Iris pigment epithelial cell (primary cell): ENCODE data around the gene VSIG2.

Source experiments
- DNase-seq: peaks from one replicate; pipeline ENCODE4 v3.0.0-alpha.2; 2011; ENCODE audit warnings: low read depth

Gene VSIG2, protein sequence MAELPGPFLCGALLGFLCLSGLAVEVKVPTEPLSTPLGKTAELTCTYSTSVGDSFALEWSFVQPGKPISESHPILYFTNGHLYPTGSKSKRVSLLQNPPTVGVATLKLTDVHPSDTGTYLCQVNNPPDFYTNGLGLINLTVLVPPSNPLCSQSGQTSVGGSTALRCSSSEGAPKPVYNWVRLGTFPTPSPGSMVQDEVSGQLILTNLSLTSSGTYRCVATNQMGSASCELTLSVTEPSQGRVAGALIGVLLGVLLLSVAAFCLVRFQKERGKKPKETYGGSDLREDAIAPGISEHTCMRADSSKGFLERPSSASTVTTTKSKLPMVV

DNA sequence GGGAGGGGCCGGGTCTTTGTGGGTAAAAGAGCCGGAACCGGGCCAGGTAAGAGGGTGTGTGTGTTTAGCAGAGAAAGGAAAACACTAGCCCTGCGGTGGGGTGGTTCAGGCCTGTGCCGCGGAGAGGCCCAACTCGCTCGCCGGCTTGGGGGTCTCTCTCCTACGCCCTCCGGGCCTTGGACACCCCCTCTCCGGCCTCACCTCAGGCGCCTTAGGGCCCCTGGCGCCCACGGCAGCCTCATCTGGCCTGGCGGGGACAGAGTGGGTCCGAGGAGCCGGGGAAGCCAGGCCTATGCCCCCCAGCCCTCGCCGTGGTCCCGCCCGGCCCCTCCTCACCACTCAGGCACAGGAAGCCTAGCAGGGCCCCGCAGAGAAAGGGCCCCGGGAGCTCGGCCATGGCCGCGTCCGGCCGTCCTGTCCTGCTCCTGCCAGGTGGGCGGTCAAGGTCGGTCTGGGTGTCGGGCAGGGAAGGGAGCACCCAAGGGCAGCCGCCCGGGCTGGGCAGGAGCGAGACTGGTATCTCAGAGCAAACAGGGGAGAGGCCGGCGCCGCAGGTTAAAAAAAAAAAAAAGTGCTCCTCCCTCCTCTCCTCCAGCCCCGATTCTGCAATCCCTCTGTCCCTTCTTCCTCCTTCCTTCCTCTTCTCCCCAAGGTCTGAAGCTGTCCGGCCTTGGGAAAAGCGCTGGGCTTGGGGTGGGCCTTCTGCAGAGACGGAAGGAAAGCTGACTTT lies at the start of gene VSIG2:
VSIG2 (minus strand) TSS at position 515 of the 730 bp plus-strand sequence; CDS start at position 397, 118 bp downstream.
- DNase-seq, result no peak

DNA sequence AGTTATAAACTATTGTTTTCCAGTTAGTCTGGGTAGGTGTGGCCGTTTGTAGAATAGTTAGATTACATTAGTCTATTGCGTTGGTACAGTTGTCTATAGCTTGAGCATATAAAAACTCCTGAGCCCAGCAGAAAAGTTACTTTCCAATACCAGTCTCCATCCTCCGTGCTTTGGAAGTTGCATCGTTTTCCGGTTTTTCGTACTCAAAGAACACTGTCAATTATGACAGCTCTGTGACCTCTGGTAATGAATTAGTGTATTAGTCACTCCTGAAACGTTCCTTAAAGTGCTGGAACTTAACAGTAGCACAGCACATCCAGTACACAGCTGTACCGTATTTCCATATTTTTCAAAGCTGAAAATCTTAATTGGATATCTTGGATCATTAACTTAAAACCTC lies 49.0 kb upstream of the VSIG2 start:
- DNase-seq, result peak; percentile 66

DNA sequence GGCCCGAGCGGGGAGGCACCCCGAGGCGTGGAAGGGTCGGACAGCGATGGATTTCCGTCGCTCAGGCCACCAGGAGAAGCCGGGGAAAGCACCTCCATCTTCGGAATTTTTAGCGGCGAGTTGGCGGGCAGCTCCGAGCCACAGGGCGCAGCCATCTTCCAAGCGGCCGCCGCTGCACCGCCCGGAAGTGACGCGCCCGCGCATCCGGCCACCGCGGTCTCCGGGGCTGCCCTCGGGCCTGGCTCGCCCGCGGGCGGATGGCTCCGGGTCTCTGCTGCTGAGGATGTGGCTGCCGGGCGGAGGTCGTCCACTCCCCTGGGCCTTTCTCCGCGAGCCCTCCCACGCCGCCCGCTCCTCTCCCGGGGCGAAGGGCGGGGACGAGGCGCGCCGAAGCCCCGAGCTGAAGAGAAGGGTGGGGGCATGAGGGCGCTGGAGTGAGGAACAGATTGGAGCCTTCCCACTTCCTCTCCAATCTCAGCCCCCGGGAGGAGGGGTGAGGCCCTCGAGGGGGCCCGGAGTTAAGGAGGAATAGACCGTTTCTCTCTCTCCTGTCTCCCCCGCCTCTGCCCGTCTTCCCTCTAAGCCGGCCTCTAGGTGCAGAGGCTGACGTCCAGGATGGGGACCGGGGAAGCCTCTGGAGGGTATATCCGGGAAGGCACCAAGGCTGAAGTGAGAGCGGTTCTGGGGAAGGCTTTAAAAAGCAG lies 48.3 kb upstream of the VSIG2 start, which contains the start of gene MSANTD2:
MSANTD2 (minus strand) TSS at position 181 of the 704 bp plus-strand sequence; CDS start at position 155, 26 bp downstream.
- peak; percentile 78 for DNase-seq

DNA sequence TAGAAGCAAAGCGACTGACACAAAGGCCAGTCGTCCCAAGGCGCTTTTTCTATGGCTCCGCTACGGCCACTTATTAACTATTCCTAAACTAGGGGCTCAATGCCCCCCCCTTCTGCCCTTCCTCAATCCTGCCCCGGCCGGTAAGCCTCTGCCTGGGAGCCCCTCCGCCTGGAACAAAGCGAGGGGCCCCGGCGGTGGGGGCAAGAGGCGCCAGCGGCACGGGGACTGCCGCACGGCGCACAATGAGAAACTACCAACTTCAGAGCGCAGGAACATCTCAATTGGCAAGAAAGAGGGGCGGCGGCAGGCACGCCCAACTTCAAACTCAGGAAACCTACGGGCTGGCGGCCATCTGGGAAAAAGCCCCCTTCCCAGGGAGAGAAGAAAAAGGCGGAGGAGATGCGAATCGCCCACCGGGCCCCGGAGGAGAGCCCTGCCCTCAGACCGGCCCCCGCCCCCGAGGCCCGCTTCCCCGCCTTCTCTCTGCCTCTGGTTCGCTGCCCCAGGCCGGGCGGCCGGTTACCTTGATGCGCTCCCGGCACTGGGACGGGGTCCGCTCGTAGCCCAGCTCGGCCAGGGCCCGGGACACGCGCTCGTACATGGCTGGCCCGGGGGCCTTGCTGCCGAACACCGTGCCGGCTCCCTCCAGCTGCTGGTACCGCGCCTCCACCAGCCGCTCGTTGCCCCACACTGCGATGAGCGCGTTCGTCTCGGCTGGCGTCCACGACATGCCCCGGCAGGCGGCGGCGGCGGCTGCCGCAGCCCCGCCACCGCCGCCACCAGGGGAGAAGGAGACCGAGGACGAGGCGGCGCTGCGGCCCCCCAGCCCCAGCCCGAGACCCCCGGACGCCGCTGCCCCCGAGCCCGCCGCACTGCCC lies 47.5 kb upstream of the VSIG2 start:
- peak; percentile 32 for DNase-seq

DNA sequence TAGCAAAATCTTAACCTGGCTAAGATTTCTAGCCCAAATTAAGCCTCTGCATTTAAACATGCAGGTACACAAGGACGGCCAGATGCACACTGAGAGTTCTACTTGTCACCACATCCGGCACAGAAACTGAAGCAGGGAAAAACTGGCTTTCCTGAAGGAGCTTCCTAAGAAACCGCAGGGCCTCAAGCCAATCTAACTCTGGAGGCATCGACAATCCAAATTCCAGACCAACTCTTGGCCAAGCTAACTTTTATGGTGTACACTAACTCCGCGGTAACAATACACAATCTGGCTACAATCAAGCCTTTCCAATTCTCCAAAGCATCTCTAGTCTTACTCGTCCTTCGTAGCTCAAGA lies 46.9 kb upstream of the VSIG2 start:
- DNase-seq, result peak; percentile 50

DNA sequence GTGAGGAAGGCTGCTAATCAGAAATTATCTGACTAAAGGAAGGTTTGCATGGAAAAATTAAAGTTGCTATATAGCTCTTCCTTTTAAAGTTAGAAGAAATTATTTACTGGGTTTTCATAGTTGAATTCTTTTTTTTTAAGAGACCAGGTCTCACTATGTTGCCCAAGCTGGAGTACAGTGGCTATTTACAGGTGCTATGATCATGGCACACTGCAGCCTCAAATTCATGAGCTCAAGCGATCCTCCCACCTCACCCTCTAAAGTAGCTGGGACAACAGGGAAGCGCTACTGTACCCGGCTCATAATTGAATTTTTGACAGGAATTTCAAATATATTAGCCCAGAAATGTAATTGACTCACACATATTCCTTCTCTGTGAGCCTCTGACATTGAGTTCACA lies 44.3 kb upstream of the VSIG2 start:
- no peak for DNase-seq

DNA sequence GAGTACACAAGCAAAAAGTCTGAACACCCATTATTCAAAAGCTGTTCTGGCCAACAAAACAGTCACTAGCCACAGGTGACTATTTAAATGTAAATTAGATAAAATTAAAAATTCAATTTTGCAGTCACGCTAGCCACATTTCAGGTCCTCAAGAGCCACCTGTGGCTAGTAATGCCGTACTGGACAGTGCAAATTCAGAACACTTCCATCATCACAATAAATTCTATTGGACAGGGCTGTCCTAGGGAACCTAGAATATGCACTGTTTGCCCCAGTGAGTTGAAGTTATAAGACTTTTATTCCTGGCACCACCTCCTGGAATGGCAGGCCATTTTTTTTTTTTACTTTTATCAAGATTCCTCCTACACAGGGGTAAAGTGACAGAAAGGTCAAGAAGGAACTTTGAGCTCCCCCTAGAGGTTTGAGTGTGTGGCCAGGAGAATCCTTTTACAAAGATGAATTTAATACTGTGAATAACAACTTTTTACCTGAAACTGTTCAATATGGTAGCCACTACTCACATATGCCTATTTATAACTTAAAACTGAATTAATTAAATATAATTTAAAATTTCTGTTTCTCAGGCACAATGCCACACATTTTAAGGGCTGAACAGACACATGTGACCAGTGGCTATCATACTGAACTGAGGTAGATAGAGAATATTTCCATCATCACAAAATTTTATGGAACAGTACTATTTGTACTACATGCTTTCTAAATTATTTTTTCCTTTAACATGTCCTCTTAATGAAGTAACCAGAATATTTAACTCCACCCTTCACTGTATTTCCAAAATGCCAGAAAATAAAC lies 41.6 kb upstream of the VSIG2 start:
- peak; percentile 54 for DNase-seq

DNA sequence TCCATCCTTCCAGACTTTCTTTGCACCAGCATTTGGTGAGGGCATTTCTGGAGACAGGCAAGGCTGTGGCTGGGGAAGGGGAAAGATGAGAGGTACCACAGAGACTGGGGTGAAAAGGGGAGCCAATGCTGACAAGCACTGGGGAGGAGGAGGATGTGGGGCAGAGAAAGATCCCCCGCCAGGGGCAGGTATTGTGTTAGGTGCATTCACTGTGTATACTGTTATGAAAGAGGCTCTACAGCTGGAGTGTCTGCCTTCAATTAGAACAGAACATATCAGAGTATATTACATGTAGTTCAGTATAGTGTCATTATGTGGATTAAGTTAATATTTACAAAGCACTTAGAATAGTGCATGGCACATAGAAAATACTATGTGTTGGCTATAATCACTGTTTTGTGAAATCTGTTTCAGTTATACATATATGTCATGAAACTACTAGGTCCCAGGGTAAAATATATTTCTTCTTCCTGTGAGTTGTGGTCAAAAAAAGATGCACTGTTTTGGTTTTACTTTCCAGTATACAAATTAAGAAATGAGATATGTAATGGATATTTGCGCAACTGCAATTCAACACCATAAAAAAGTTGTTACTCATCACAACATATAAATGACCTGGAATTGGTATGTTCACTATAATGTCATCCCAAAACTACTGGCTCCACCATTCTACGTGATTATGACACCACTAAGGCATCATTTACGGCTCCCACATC lies 39.7 kb upstream of the VSIG2 start:
- peak; percentile 47 for DNase-seq

DNA sequence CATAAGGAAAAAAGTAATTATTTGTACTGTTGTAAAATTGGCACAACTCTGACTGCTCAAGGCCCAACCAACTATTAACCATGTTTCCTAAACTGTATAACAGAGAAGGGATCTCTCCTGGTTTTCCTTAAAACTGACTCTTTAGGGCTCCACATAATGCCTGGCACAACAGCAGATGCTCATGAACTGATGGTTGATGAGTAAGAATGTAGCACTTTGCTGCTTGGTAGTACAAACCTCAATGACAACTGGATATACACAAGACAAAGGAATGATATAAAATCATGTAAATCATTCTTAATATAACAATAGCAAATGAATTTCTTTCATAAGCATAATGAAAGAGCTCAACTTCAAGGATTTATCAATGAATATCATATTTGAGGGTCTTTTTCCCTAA lies 36.5 kb upstream of the VSIG2 start:
- peak; percentile 23 for DNase-seq

DNA sequence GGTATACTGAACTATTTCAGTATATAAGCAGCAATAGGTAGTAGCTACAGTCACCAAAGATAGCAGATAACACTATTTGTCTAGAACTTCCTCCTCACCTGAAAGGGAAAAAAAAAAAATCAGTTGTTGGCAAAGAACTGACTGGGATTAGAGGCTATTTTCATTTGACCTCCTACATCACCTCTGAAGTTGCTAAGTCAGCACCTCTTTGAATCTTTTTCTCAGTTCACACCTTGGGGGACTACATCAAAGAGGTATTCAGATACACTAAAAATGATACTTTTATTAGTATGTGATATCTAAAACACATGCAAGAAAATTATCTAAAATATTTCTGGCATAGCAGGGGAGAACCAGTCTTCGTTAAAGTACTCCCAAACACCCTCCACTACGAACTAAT lies 32.0 kb upstream of the VSIG2 start:
- DNase-seq, result no peak

DNA sequence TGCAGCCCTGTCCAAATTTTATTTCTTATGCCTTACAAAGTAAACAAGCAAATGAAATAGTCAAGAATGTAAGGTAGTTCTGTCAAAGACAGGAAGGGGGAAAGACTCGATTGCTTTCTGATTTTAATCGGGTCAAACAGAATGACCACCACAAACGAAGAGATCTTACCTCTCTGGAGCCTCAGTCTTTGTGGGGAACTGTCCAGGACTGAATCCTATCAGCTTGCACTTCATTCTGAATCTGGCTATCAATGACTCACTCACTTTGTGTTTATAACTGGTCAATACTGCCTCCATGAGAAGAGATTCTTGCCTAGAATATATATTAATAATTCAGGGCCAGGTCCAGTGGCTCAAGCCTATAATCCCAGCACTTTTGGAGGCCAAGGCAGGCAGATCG lies 30.9 kb upstream of the VSIG2 start:
- no peak for DNase-seq

DNA sequence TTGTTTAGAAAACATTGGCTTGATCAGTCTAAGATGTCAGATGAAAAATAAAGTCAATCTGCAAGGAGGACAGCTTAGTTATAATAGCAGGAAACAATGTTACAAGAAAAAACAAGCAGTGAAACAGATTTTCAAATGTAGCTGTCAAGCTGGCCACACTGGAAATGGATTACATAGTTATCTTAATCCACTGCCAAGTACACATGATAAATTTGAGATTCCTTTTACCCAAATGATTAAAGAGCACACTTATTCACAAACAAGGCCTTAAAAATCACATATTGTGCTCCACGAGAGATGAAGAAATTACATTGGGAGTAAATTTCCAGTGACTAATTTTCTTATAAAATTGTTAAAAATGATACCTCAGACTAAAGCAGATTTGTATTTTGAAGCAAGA lies 27.5 kb upstream of the VSIG2 start:
- DNase-seq, result peak; percentile 48

DNA sequence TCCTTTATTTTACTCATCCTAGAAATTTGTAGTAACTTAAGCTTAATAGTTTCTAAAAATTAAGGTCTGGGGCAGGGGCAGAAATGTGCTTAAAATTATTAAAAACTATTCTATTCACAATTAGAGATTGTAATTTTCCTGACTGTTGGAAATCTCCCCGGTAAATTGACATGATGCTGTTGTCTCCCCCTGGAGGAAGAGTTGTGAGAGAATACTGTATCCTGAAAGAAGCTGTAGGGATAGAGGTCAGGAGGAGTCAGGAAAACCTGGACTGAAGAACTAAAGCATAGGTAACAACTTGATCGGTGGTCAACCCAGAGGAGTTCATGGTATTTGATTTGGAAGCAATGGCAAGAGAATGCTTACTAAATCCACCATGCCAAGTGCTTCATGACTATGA lies 26.2 kb upstream of the VSIG2 start:
- no peak for DNase-seq

DNA sequence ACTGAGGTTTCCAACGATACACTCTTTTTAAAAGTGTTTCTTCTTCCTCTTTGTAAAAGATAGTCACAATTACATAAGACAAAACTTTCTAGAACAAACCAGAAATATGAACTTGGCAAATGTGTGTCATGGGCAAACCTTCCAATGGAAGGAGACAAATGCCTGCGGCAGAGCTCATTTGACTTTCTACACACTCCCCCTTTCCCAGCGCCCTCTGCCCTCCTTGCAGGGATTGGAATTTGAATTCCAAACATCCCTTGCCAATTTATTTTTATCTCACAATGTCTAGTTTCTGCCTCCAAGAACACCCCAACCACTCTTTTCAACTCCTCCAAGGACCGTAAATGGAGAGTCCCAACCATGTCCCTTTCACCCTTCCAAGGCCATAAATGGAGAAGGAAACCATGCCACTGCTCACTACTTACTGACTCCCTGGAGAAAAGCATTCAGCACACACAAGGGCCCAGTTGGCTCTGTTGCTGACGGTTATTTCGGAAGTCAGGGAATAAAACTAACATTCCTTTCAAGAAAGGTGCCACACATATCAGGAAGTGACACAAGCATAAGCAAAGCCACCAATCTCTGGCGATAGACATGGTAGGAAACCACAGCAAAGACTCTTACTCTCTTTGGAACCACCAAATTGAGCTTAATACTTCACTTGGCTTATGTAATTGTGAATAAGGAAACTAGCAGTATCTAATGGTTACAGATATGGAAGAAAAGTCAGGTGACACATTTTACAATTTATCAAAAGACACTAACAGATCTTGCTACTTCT lies 25.0 kb upstream of the VSIG2 start:
- DNase-seq, result no peak

DNA sequence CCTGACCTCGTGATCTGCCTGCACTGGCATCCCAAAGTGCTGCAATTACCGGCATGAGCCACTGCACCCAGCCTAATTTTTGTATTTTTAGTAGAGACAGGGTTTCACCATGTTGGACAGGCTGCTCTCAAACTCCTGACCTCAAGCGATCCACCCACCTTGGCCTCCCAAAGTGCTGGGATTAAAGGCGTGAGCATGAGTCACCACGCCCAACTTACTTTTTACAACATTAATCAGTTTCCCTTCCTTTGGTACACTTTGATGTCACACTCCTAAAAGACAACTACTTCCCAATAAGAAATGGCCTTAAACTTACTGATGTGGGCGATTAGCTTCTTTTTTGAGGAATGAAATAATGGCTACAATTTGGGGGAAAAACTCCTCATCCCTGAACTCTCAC lies 18.9 kb upstream of the VSIG2 start:
- peak; percentile 39 for DNase-seq

DNA sequence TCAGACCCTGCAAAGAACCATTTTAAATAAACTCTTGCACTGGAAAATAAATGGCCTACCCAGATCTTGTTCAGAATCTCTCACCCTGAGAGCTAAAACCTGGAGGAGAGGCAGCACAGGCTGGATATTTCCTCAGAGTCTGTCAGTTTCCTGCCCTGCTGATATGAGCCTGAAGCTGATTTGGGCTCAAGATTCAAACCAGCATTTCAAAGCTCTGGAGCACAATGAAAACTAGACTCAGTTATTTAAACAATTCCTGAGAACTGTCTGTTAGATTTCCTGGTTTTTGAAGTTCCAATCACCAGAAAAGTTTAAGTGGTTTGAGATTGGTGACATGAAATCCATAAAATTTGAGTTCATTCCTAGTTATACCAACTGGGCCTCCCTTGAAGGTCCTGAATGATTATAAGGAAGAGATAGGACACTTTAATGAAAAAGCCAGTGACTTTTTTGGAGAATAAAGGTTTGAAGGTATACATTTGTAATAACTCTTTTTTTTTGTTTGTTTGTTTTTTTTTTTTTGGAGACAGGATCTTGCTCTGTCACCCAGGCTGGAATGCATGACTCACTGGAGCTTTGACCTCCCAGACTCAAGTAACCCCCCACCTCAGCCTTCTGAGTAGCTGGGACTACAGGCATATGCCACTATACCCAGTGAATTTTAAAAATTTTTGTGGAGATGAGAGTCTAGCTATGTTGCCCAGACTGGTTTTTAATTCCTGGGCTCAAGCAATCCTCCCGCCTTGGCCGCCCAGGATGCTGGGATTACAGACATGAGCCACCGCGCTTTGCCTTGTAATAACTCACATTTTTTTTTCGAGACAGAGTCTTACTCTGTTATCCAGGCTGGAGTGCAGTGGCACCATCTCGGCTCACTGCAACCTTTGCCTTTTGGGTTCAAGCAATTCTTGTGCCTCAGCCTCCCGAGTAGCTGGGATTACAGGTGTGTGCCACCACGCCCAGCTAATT lies 18.0 kb upstream of the VSIG2 start:
- DNase-seq, result peak; percentile 79

DNA sequence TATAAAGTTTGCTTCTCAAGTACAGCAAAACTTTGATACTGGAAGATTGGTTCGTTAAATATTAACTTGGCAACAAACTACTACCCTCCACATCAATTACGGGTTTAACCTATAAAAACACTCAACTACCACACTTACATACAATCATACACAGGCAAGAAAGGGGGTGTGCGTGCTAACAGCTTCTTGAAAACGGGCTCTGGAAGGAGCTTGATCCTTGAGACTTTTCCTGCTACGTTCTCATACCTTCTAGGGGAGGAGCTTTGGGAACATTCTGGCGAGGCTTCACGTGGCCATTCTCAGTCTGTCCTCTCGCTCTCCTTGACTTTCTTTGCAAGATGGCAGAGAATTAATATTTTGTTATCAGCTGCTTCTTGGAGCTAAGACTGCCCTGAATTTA lies 16.9 kb upstream of the VSIG2 start:
- DNase-seq, result no peak

DNA sequence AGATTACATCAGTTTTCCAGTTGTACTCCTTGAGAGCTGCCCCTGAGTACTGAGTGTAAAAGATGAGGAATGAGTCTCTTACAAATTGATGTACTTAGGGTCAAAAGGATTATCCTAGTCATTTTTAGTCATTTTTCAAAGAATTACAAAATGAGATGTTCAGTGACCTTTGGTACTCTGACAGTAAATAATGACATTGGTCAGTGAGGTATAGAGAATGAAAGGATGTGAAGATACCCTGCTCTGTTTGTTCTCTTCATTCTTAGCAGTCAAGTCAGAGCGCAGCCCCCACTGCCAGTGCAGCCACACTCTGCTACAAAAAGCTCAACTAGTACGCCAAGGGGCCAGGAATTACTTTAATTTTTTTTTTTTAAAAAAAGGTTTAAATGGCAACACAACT lies 14.1 kb upstream of the VSIG2 start:
- DNase-seq, result no peak
